ENCODE data around the gene GRIK4. TPM values are rescaled to one million over a fixed set of nuclear protein-coding genes. Genes with fewer than 3 reads are reported as not detected.

GRIK4 gene
- total RNA-seq, 1 experiment from 2014 or later, result not detected

- ChIA-PET POLR2A (no interaction called here), CTCF (interaction anchor here (0.5 to 1.4 kb wide), 3 partner anchors 30 to 298 kb away, joined by 3 read pairs; no protein-coding TSS in a partner anchor)
- Mint-ChIP-seq H3K27ac (ENCODE audit: low read depth, unreplicated experiment) (no peak overlapping the region), H3K36me3 (ENCODE audit: insufficient read depth, unreplicated experiment) (no peaks in the 10 kb centered on the region), H3K4me3 (ENCODE audit: unreplicated experiment) (no peak overlapping the region), H3K4me1 (ENCODE audit: insufficient read depth, unreplicated experiment) (no peaks in the 10 kb centered on the region), H3K9me3 (ENCODE audit: unreplicated experiment) (no peaks in the 10 kb centered on the region), H3K27me3 (ENCODE audit: insufficient read depth, unreplicated experiment) (peaks cover 48% of the 10 kb centered on the region)
- DNase-seq (ENCODE audit: unreplicated experiment), result no peak
- no TSS peak for BruUV-seq (replicated peaks)
- intact Hi-C loops (cut with micrococcal nuclease), result loop anchor here (10.0 kb wide), 1 partner anchor 306 kb away; no protein-coding TSS in a partner anchor
- no peak for TF ChIP-seq CTCF (IDR thresholded peaks at IDR 0.05; ENCODE audit: unreplicated experiment)
Observed at GRCh38 chr11:120808616-120809050, 297.1 kb downstream of the GRIK4 start.

GRCh38 chr11:120810251-120810650, 298.7 kb downstream of the GRIK4 start:
- no peak for DNase-seq (ENCODE audit: unreplicated experiment)
- no TSS peak for BruUV-seq (replicated peaks)
- intact Hi-C loops (cut with micrococcal nuclease), result no loop called here
- H3K4me3 Mint-ChIP-seq (ENCODE audit: unreplicated experiment), result no peak overlapping the region
- H3K9me3 Mint-ChIP-seq (ENCODE audit: unreplicated experiment), result no peaks in the 10 kb centered on the region
- H3K36me3 Mint-ChIP-seq (ENCODE audit: insufficient read depth, unreplicated experiment), result no peaks in the 10 kb centered on the region
- ChIA-PET CTCF (interaction anchor here (0.7 to 1.4 kb wide), 4 partner anchors 9 to 81 kb away, joined by 3 to 5 read pairs (median 3); no protein-coding TSS in a partner anchor), POLR2A (no interaction called here)
- no peak for TF ChIP-seq CTCF (IDR thresholded peaks at IDR 0.05; ENCODE audit: unreplicated experiment)
- H3K27me3 Mint-ChIP-seq (ENCODE audit: insufficient read depth, unreplicated experiment), result peaks cover 48% of the 10 kb centered on the region
- H3K4me1 Mint-ChIP-seq (ENCODE audit: insufficient read depth, unreplicated experiment), result no peaks in the 10 kb centered on the region
- H3K27ac Mint-ChIP-seq (ENCODE audit: low read depth, unreplicated experiment), result no peak overlapping the region

- H3K27ac Mint-ChIP-seq (ENCODE audit: low read depth, unreplicated experiment), result no peak overlapping the region
- CTCF ChIA-PET, result interaction anchor here (0.7 kb wide), 1 partner anchor 9 kb away, joined by 3 read pairs; no protein-coding TSS in a partner anchor
- TF ChIP-seq CTCF (IDR thresholded peaks at IDR 0.05; ENCODE audit: unreplicated experiment), result no peak
- DNase-seq (ENCODE audit: unreplicated experiment), result no peak
- POLR2A ChIA-PET, result no interaction called here
- no peaks in the 10 kb centered on the region for H3K9me3 Mint-ChIP-seq (ENCODE audit: unreplicated experiment)
- no peaks in the 10 kb centered on the region for H3K4me1 Mint-ChIP-seq (ENCODE audit: insufficient read depth, unreplicated experiment)
- H3K4me3 Mint-ChIP-seq (ENCODE audit: unreplicated experiment), result no peak overlapping the region
- no peaks in the 10 kb centered on the region for H3K36me3 Mint-ChIP-seq (ENCODE audit: insufficient read depth, unreplicated experiment)
- intact Hi-C loops (cut with micrococcal nuclease), result no loop called here
- peaks cover 48% of the 10 kb centered on the region for H3K27me3 Mint-ChIP-seq (ENCODE audit: insufficient read depth, unreplicated experiment)
- BruUV-seq (replicated peaks), result no TSS peak
Observed at GRCh38 chr11:120811199-120811598, 299.7 kb downstream of the GRIK4 start.

GRCh38 chr11:120811731-120812130, 300.2 kb downstream of the GRIK4 start:
- CTCF ChIA-PET, result interaction anchor here (0.7 kb wide), 1 partner anchor 9 kb away, joined by 3 read pairs; no protein-coding TSS in a partner anchor

More at GRCh38 chr11:120811731-120812130, 300.2 kb downstream of the GRIK4 start:
- POLR2A ChIA-PET, result no interaction called here
- TF ChIP-seq CTCF (IDR thresholded peaks at IDR 0.05; ENCODE audit: unreplicated experiment), result no peak
- Mint-ChIP-seq H3K27me3 (ENCODE audit: insufficient read depth, unreplicated experiment) (peaks cover 48% of the 10 kb centered on the region), H3K4me3 (ENCODE audit: unreplicated experiment) (no peak overlapping the region), H3K27ac (ENCODE audit: low read depth, unreplicated experiment) (no peak overlapping the region), H3K36me3 (ENCODE audit: insufficient read depth, unreplicated experiment) (no peaks in the 10 kb centered on the region), H3K4me1 (ENCODE audit: insufficient read depth, unreplicated experiment) (peaks cover under 1% of the 10 kb centered on the region), H3K9me3 (ENCODE audit: unreplicated experiment) (no peaks in the 10 kb centered on the region)
- DNase-seq (ENCODE audit: unreplicated experiment), result no peak
- intact Hi-C loops (cut with micrococcal nuclease), result no loop called here
- BruUV-seq (replicated peaks), result no TSS peak

Data from MCF 10A (cell line).